Measurements from ENCODE around the gene CBR3.

DNA sequence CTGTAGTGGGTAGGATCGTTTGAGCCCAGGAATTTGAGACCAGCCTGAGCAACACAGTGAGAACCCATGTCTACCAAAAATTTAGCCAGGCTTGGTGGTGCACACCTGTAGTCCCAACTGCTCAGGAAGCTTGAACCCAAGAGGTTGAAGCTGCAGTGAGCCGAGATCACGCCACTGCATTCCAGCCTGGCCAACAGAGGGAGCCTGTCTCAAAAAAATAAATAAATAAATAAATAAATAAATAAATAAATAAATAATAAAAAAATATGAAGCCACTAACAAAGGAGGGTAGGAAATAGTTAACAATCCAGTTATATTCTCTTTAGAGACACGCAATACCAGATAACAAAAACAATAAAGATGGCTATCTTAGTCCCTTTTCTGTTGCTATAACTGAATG is 11.9 kb upstream of the CBR3 start:
- TF ChIP-seq, protein P1, sequence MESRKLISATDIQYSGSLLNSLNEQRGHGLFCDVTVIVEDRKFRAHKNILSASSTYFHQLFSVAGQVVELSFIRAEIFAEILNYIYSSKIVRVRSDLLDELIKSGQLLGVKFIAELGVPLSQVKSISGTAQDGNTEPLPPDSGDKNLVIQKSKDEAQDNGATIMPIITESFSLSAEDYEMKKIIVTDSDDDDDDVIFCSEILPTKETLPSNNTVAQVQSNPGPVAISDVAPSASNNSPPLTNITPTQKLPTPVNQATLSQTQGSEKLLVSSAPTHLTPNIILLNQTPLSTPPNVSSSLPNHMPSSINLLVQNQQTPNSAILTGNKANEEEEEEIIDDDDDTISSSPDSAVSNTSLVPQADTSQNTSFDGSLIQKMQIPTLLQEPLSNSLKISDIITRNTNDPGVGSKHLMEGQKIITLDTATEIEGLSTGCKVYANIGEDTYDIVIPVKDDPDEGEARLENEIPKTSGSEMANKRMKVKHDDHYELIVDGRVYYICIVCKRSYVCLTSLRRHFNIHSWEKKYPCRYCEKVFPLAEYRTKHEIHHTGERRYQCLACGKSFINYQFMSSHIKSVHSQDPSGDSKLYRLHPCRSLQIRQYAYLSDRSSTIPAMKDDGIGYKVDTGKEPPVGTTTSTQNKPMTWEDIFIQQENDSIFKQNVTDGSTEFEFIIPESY (CRISPR knock-in tag; IDR thresholded peaks at IDR 0.05): no peak
- TF ChIP-seq ZFX (CRISPR knock-in tag; IDR thresholded peaks at IDR 0.05) (no peak), SAFB2 (IDR thresholded peaks at IDR 0.05; ENCODE audit: borderline replicate concordance, low read depth, low read length, severe bottlenecking) (no peak)
- TF ChIP-seq, protein P2, sequence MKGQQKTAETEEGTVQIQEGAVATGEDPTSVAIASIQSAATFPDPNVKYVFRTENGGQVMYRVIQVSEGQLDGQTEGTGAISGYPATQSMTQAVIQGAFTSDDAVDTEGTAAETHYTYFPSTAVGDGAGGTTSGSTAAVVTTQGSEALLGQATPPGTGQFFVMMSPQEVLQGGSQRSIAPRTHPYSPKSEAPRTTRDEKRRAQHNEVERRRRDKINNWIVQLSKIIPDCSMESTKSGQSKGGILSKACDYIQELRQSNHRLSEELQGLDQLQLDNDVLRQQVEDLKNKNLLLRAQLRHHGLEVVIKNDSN (CRISPR knock-in tag; IDR thresholded peaks at IDR 0.05): no peak

Measured in K562 (cell line).